Rectal smooth muscle tissue (tissue), 1 donor: ENCODE data around the gene DKKL1.
"Not testable (repeated sequence)": the region's sequence is repeated elsewhere in the genome, so short reads cannot be mapped to it uniquely, and the experiment has no call there.

ENCODE experiments used
- H3K27ac ChIP-seq: one replicate; pipeline ENCODE4 v1.7.0; 2013; ENCODE audit warnings: low read depth, low read length, inconsistent platforms
- H3K27me3 ChIP-seq: one replicate; pipeline ENCODE4 v1.7.0; 2013; ENCODE audit warnings: low read length; ENCODE audit not compliant: control insufficient read depth, insufficient read depth
- H3K36me3 ChIP-seq: one replicate; pipeline ENCODE4 v1.7.0; 2013; ENCODE audit warnings: low read length; ENCODE audit not compliant: control insufficient read depth, insufficient read depth
- H3K4me1 ChIP-seq: one replicate; pipeline ENCODE4 v1.7.0; 2013; ENCODE audit warnings: low read length; ENCODE audit not compliant: control insufficient read depth, insufficient read depth
- H3K4me3 ChIP-seq: one replicate; pipeline ENCODE4 v1.7.0; 2013; ENCODE audit warnings: low read length
- H3K9ac ChIP-seq: one replicate; pipeline ENCODE4 v1.7.0; 2013; ENCODE audit warnings: low read length

DKKL1 gene

DNA sequence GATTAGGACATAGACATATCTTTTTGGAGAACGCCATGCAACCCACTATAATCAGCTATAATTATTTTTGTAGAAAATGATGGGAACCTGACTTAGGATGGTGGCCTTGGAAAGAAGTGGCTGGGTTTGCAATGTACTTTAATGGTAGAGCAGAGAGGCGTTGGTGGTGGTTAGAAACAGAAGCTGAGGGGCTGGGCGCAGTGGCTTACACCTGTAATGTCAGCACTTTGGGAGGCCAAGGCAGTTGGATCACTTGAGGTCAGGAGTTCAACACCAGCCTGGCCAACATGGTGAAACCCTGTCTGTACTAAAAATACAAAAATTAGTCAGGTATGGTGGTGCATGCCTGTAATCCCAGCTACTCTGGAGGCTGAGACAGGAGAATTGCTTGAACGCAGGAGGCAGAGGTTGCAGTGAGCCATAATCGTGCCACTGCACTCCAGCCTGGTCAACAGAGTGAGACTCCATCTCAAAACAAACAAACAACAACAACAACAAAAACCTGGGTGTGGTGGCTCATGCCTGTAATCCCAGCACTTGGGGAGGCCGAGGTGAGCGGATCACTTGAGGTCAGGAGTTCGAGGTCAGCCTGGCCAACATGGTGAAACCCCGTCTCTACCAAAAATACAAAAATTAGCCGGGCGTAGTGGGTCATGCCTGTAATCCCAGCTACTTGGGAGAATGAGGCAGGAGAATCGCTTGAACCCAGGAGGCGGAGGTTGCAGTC lies 30.8 kb upstream of the DKKL1 start:
- not testable (repeated sequence) for H3K9ac ChIP-seq, H3K4me1 ChIP-seq, H3K27me3 ChIP-seq, H3K36me3 ChIP-seq, H3K27ac ChIP-seq, H3K4me3 ChIP-seq

GRCh38 chr19:49333418-49333805 lies 30.3 kb upstream of the DKKL1 start:
- Histone ChIP-seq H3K4me1 (no peaks in the 10 kb centered on the region), H3K9ac (no peak overlapping the region), H3K4me3 (peak overlapping the region; percentile 4), H3K27me3 (no peaks in the 10 kb centered on the region), H3K36me3 (peaks cover 2% of the 10 kb centered on the region), H3K27ac (no peak overlapping the region)

- Histone ChIP-seq H3K9ac (no peak overlapping the region), H3K27ac (no peak overlapping the region), H3K27me3 (no peaks in the 10 kb centered on the region), H3K36me3 (peaks cover 2% of the 10 kb centered on the region), H3K4me1 (no peaks in the 10 kb centered on the region), H3K4me3 (peak overlapping the region; percentile 4)
Observed at GRCh38 chr19:49333811-49334288, 29.8 kb upstream of the DKKL1 start.

GRCh38 chr19:49335071-49335783 lies 28.4 kb upstream of the DKKL1 start, which contains the start of gene CD37:
Gene CD37, plus strand, starts transcription at chr19:49335406. Its CDS starts 135 bp downstream, at chr19:49335541.
- Histone ChIP-seq H3K4me3 (peak within 1 kb of the TSS; percentile 59), H3K9ac (peak within 1 kb of the TSS; percentile 40), H3K27me3 (no peaks in the 10 kb centered on the region), H3K36me3 (peaks cover 2% of the 10 kb centered on the region), H3K27ac (no peak within 1 kb of the TSS), H3K4me1 (peaks cover 4% of the 10 kb centered on the region)

DNA sequence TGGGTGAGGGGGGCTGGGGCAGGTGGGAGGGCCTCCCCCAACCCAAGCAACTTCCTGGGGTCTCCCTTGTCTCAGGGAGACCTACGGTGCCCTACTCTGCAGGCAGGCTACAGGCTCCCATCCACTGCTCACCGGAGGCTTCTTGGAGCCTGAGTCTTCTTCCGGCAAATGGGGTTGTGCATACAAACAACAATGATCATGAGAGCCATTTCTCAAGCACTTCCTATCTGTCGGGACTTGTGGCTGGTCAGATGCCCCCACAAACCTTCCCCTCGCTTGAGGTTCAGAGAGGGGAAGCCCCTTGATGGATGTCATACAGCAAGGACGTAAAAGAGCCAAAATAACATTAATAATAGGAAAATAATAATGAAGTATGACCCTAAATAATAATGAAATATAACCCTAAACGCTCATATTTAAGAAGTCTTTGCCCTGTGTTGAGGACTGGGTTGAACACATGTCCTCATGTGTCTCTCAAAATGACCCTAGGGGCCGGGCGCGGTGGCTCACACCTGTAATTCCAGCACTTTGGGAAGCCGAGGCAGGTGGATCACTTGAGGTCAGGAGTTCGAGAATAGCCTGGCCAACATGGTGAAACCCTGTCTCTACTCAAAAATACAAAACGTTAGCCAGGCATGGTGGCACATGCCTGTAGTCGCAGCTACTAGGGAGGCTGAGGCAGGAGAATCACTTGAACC lies 27.7 kb upstream of the DKKL1 start:
- Histone ChIP-seq H3K9ac (no peak overlapping the region), H3K4me3 (peak overlapping the region; percentile 59), H3K27me3 (no peaks in the 10 kb centered on the region), H3K4me1 (peaks cover 4% of the 10 kb centered on the region), H3K36me3 (no peaks in the 10 kb centered on the region), H3K27ac (no peak overlapping the region)

GRCh38 chr19:49336482-49337266 lies 27.0 kb upstream of the DKKL1 start:
- Histone ChIP-seq H3K4me1 (peaks cover 4% of the 10 kb centered on the region), H3K9ac (no peak overlapping the region), H3K36me3 (no peaks in the 10 kb centered on the region), H3K27ac (no peak overlapping the region), H3K4me3 (peak overlapping the region; percentile 5), H3K27me3 (no peaks in the 10 kb centered on the region)

GRCh38 chr19:49337267-49338022 lies 26.2 kb upstream of the DKKL1 start:
- no peak overlapping the region for H3K9ac ChIP-seq
- H3K4me1 ChIP-seq = peaks cover 4% of the 10 kb centered on the region
- no peaks in the 10 kb centered on the region for H3K36me3 ChIP-seq
- no peaks in the 10 kb centered on the region for H3K27me3 ChIP-seq
- H3K4me3 ChIP-seq = peak overlapping the region; percentile 15
- H3K27ac ChIP-seq = no peak overlapping the region

DNA sequence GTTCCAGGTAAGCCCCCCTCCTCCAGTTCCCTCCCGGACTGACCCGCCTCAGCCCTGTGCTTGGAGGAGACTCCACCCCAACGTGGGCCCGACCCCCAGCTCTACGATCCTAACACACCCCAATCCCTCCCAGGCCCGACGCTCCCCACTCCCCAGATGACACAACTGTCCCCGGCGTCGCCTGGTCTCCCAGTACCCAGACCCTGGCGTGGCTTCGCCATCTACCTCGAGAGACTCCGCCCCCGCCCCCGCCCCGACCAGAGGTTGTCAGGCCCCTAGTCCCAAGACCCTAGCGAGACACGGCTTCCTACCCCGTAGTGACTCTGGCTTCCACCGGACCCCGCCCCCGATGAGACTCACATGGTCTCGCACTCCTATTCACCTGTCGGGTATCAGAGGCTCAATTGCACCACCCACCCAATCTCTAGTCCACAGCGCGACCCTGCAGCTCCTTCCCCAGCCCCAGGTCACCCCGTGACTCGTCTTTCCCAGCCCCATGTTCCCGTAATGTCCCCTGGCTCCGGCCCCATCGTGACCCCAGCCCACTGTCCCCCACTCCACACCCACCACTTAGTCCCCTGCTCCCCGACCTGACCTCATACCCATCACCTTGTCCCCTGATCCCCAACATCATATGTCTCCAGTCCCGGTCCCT lies 25.5 kb upstream of the DKKL1 start:
- peak overlapping the region; percentile 30 for H3K4me3 ChIP-seq
- no peak overlapping the region for H3K9ac ChIP-seq
- H3K36me3 ChIP-seq = peaks cover 6% of the 10 kb centered on the region
- no peaks in the 10 kb centered on the region for H3K27me3 ChIP-seq
- peaks cover 4% of the 10 kb centered on the region for H3K4me1 ChIP-seq
- no peak overlapping the region for H3K27ac ChIP-seq

DNA sequence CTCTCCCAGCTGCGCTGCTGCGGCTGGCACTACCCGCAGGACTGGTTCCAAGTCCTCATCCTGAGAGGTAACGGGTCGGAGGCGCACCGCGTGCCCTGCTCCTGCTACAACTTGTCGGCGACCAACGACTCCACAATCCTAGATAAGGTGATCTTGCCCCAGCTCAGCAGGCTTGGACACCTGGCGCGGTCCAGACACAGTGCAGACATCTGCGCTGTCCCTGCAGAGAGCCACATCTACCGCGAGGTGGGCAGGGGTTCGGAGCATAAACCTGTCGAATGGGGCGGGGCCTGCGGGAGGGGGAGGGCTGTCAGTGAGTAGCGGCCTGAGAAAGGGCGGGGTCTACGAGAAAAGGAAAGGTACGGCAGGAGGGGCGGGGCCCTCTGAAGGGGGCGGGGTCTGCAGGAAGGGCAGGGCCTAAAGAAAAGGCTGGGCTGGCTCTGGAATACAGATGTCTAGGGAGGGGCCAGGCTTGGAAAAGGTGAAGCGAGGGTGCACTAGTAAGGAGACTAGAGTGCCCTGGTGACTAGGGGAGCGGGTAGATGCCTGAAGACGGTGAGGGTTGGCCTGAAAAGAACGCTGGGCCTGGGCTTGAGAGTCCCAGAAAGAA lies 24.9 kb upstream of the DKKL1 start:
- Histone ChIP-seq H3K36me3 (peaks cover 7% of the 10 kb centered on the region), H3K27me3 (no peaks in the 10 kb centered on the region), H3K9ac (no peak overlapping the region), H3K4me1 (peaks cover 4% of the 10 kb centered on the region), H3K4me3 (peak overlapping the region; percentile 71), H3K27ac (peak overlapping the region; percentile 82)

- Histone ChIP-seq H3K4me3 (peak overlapping the region; percentile 71), H3K27me3 (no peaks in the 10 kb centered on the region), H3K9ac (no peak overlapping the region), H3K27ac (peak overlapping the region; percentile 86), H3K36me3 (peaks cover 9% of the 10 kb centered on the region), H3K4me1 (peaks cover 4% of the 10 kb centered on the region)
Observed at GRCh38 chr19:49339301-49340068, 24.2 kb upstream of the DKKL1 start.
